Measurements from ENCODE around the gene CORO2B. TPM values are rescaled to one million over a fixed set of nuclear protein-coding genes. Genes with fewer than 3 reads are reported as not detected.
"Not testable (repeated sequence)": the region's sequence is repeated elsewhere in the genome, so short reads cannot be mapped to it uniquely, and the experiment has no call there.

Gene CORO2B
- total RNA-seq, 1 donor from 2014 or later: 19.8 TPM

- no peak for DNase-seq
Measured at GRCh38 chr15:68676926-68677325, 98.1 kb downstream of the CORO2B start.

- no peak for DNase-seq
Measured at GRCh38 chr15:68677996-68678395, 99.2 kb downstream of the CORO2B start.

- DNase-seq: no peak
Measured at GRCh38 chr15:68678746-68679145, 100.0 kb downstream of the CORO2B start.

GRCh38 chr15:68679161-68679560 is 100.4 kb downstream of the CORO2B start:
- DNase-seq: no peak

GRCh38 chr15:68679961-68680371 is 101.2 kb downstream of the CORO2B start:
- DNase-seq: peak; percentile 77

DNA sequence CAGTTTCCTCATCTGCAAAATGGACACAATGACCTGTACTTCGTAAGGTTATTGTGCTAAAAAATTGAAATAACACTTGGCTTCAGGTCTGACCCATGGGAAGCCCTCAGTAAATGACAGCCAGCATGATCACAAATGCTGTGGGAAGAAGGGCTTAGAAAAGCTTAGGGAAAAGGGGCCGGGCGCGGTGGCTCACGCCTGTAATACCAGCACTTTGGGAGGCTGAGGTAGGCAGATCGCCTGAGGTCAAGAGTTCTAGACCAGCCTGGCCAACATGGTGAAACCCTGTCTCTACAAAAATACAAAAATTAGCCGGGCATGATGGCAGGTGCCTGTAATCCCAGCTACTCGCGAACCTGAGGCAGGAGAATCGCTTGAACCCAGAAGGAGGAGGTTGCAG is 102.0 kb downstream of the CORO2B start:
- not testable (repeated sequence) for DNase-seq

GRCh38 chr15:68681836-68682235 is 103.0 kb downstream of the CORO2B start:
- no peak for DNase-seq

GRCh38 chr15:68682330-68682729 is 103.5 kb downstream of the CORO2B start:
- DNase-seq: no peak

DNA sequence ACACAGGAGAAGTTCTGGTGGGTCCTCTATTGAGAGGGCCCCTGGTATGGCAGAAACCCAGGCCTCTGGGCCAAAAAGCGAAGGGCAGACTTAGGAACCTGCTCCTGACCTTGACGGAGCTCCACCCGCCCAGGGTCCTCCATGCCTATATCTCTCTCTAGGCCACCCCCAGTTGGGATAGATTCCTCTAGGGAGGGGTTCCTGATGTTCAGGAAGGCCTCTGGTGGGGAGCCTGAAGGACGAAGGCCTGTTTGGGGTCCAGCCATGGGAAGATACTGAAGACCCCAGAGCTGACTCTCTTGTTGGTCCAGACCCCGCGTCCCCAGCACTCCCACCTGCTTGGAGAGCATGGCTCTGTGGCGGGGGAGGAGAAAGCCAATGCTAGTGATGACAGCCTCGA is 104.2 kb downstream of the CORO2B start:
- DNase-seq: no peak

GRCh38 chr15:68683551-68683950 is 104.8 kb downstream of the CORO2B start:
- no peak for DNase-seq

GRCh38 chr15:68684476-68684875 is 105.7 kb downstream of the CORO2B start:
- DNase-seq: no peak

GRCh38 chr15:68687136-68687735 is 108.4 kb downstream of the CORO2B start:
- no peak for DNase-seq

DNA sequence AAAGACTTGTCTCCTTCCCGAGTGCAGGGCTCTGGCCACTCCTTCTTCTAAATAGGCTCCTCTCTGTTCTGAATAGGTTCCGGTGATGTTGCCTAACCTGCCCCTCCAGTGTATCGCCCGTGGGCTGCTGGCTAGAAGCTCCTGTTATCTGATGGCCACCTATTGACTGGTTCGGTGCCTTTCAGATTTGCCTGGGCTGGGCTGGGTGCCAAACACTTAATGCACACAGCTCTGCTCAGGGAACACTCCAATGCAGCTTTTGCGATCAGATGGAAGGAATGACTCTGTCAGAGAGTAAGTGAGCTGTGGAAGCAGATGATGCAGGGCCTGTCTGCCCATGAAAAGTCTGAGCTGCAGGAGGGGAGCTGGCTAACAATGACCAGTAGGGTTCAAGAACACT is 112.9 kb downstream of the CORO2B start:
- DNase-seq: no peak

DNA sequence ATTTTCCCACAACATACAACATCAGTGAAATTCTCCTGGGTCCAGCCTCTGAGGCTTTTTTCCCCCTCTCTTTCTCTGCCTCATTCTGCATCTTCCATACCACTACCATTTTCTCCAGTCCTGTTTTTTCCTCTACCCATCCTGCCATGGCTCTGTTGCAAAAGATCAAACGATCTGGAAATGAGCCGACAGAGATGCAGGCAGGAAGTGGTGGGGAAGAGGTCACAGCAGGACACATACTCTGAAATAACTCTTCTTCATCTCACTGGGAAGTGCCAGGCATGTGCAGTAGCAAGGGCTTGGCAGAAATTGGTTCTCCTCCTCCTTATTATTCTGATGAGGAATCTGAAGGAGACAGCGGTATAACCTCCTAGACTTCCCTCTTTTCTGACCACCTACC is 114.3 kb downstream of the CORO2B start:
- no peak for DNase-seq

- DNase-seq: no peak
Measured at GRCh38 chr15:68694111-68694510, 115.3 kb downstream of the CORO2B start.

GRCh38 chr15:68695061-68695595 is 116.3 kb downstream of the CORO2B start:
- DNase-seq: no peak

GRCh38 chr15:68696414-68697363 is 117.9 kb downstream of the CORO2B start:
- no peak for DNase-seq

GRCh38 chr15:68697711-68698690 is 119.2 kb downstream of the CORO2B start:
- no peak for DNase-seq

DNA sequence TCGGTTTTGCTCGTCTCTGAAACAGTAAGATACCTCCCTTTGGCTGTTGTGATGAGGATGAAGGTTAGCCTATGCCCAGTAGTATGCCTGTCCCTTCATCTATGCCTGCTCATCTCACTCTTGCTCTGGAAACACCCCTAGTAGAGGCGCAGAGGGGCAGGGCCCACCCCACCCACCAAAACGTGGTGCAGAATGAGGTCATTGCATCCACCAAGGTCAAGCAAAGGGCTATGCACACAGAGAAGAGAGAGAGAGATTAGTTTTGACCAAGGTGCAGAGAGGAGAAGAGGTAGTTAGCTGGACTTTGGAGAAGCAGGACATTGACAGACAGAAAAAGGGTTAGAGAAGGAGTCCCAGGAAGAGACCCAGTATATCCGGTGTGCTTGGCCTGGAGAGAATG is 119.9 kb downstream of the CORO2B start:
- DNase-seq: no peak

DNA sequence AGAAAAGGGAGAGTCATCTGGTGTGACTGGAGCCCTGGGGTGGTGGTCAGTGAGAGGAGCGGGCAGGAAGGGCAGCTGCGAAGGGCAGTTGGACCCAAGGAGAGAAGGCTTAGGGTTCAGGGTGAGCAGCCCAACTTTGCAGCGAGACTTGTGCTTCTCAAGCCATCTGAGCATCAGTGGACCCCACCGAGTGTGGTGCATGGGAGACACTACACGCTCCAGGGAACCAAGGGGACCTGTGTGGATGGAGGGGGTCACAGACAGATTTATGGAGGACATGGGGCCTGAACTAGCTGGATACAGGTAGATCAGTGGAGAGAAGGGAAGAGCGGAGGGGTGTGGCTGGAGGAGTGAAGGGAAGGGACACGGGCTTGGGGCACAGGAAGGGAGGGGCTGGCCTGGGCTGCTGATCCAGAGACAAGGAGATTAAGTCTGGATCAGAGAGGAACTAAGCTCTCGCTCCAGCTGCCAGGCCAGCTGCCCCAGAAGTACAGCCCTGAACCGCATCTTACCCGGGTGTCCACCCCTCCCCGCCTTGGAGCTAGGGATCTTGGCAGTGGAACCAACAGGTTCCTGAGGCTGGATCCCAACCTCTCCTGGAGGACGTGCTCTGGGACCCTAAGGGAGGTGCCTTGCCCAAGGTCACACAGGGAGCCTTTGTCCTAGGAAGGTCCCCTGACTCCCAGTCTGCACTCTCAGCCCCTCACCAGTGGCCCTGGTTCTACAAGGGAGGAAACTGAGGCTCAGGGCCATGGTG is 120.5 kb downstream of the CORO2B start:
- no peak for DNase-seq

GRCh38 chr15:68699881-68700454 is 121.2 kb downstream of the CORO2B start:
- no peak for DNase-seq
